Measurements from ENCODE around the gene TBC1D22A.

DNA sequence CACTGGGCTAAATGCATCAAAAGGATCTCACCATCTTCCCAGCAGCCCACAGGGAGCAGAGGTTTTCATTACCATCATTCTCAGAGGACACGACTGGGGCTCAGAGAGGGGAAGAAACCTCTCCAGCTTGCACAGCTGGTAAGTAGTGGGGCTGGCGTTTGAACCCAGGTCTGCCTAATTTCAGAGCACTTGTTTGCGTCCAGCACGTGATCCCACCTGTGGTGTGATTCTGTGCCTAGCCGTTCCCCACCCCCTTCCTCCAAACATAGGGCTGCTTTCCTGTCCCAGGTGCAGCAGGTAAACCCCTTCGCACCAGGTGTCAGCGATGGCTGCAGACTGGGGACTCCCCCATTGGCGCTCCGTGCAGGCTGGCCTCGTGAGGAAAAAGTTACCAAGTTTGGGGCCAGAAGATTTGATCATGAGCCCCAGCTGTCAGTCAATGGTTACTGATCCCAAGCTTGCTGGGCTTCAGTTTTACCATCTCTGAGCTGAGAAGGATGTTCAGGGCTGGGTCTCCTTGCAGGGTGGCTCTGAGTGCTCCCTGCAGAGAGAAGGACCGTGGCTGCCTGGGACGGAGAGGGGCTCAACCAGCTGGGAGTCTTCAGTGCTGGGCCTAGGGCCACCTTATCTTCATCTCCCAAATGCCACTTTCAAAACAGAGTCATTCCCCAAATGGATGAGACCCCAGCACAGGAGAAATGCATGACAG, 445.6 kb downstream of the TBC1D22A start:
- TF ChIP-seq GABPA (IDR thresholded peaks at IDR 0.05 in 1 of 2, conservative IDR thresholded peaks at IDR 0.05 in 1 of 2) (no peak), EGR1 (IDR thresholded peaks at IDR 0.05; ENCODE audit: low read depth in 2 of 2) (no peak)
